ENCODE measurements around the gene PRX. TPM values are rescaled to one million over a fixed set of nuclear protein-coding genes. Genes with fewer than 3 reads are reported as not detected.

PRX gene
- total and polyA plus RNA-seq, 9 of the 15 experiments (the other 6 are each of a cell fraction or from before 2014, with no cell fraction given): 0.65 to 3.5 (median 1.7) TPM; not detected in 2

GRCh38 chr19:40371802-40372122, 41.4 kb downstream of the PRX start (continued):
- TF ChIP-seq E2F1 (CRISPR knock-in tag; IDR thresholded peaks at IDR 0.05) (no peak), RUNX1 (IDR thresholded peaks at IDR 0.05; ENCODE audit: low read depth) (no peak), ID3 (CRISPR knock-in tag; IDR thresholded peaks at IDR 0.05) (no peak), ID3 (tag; IDR thresholded peaks at IDR 0.05) (no peak), KLF16 (IDR thresholded peaks at IDR 0.05) (no peak), ZBTB8A (IDR thresholded peaks at IDR 0.05; ENCODE audit: partially characterized antibody) (no peak), CGGBP1 (CRISPR knock-in tag; IDR thresholded peaks at IDR 0.05) (no peak), EGR1 (conservative IDR thresholded peaks at IDR 0.05) (no peak), CBX1 (IDR thresholded peaks at IDR 0.05; ENCODE audit: low read depth) (no peak), MGA (IDR thresholded peaks at IDR 0.05) (no peak), DMBX1 (CRISPR knock-in tag; IDR thresholded peaks at IDR 0.05; ENCODE audit: borderline replicate concordance) (no peak), CBFA2T3 (IDR thresholded peaks at IDR 0.05) (no peak)
